ENCODE data around the gene FUT9. TPM values are rescaled to one million over a fixed set of nuclear protein-coding genes. Genes with fewer than 3 reads are reported as not detected.

FUT9 gene
- total RNA-seq, 4 donors from 2014 or later: not detected

DNA sequence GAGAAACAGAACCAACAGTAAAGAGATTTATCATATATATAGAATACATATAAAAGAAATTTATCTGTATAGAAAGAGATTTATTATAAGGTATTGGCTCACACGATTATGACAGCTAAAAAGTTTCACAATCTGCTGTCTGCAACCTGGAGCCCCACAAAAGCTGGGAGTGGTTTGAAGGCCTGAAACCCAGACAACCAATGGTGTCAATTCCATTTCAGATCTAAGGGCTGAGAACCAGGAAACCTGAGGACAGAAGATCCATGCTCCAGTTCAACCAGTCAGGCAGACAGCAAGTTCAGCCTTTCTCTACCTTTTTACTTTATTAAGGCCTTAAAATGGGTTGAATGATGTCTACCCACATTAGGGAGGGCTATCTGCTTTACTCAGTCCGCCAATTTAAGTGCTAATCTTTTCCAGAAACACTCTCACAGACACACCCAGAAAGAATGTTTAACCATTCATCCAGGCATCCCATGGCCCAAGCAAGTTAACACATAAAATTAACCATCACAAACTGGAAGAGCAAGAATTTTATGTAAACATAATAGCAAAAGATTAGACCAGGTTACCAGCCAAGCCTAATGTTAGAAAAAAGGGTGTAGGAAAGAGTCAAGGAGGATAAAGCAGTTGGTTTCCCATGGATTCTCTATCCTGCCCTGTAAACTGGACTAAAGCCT, 170.9 kb downstream of the FUT9 start:
- Histone ChIP-seq H3K36me3 (no peaks in the 10 kb centered on the region), H3K27me3 (no peaks in the 10 kb centered on the region), H3K9me3 (no peaks in the 10 kb centered on the region), H3K4me1 (no peaks in the 10 kb centered on the region), H3K27ac (no peak overlapping the region), H3K4me3 (no peak overlapping the region)
- in situ Hi-C loops (cut with MboI; ENCODE audit: low sequenced_read_pairs in 4 of 4): no loop called here
- TF ChIP-seq, protein P1, sequence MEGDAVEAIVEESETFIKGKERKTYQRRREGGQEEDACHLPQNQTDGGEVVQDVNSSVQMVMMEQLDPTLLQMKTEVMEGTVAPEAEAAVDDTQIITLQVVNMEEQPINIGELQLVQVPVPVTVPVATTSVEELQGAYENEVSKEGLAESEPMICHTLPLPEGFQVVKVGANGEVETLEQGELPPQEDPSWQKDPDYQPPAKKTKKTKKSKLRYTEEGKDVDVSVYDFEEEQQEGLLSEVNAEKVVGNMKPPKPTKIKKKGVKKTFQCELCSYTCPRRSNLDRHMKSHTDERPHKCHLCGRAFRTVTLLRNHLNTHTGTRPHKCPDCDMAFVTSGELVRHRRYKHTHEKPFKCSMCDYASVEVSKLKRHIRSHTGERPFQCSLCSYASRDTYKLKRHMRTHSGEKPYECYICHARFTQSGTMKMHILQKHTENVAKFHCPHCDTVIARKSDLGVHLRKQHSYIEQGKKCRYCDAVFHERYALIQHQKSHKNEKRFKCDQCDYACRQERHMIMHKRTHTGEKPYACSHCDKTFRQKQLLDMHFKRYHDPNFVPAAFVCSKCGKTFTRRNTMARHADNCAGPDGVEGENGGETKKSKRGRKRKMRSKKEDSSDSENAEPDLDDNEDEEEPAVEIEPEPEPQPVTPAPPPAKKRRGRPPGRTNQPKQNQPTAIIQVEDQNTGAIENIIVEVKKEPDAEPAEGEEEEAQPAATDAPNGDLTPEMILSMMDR (IDR thresholded peaks at IDR 0.05 in 4 of 5, conservative IDR thresholded peaks at IDR 0.05 in 1 of 5): no peak
- no peak for TF ChIP-seq POLR2A (IDR thresholded peaks at IDR 0.05)
- intact Hi-C loops (cut with DNase I; ENCODE audit: low total_unique reads): no loop called here
- no peak for DNase-seq
- no peak for ATAC-seq

DNA sequence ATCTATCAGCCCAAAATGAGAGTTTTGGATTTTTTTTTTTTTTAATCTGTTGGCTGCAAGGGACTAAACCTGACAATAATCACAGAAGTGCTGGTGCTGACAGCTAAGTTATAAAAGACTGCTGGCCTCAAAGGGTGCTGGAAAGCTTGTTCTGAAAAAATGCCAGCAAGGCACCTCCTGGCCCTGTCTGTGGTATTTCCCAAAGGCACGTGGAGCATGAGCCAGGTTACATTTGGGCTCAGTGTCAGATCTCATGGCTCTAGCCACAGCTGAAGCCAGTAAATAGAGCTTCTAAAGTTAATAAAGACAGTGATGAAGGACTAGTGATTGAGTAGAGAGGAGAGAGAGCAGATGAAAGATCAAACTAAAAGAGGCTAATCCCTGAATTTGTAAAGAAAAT, 178.9 kb downstream of the FUT9 start:
- intact Hi-C loops (cut with DNase I; ENCODE audit: low total_unique reads) (no loop called here), in situ Hi-C loops (cut with MboI; ENCODE audit: low sequenced_read_pairs in 4 of 4) (no loop called here)
- Histone ChIP-seq H3K27me3 (no peaks in the 10 kb centered on the region), H3K27ac (no peak overlapping the region), H3K9me3 (no peaks in the 10 kb centered on the region), H3K4me1 (no peaks in the 10 kb centered on the region), H3K4me3 (no peak overlapping the region), H3K36me3 (no peaks in the 10 kb centered on the region)
- DNase-seq (no peak), ATAC-seq (no peak)
- TF ChIP-seq POLR2A (IDR thresholded peaks at IDR 0.05): no peak
- TF ChIP-seq, protein P1 (IDR thresholded peaks at IDR 0.05 in 4 of 5, conservative IDR thresholded peaks at IDR 0.05 in 1 of 5): no peak

DNA sequence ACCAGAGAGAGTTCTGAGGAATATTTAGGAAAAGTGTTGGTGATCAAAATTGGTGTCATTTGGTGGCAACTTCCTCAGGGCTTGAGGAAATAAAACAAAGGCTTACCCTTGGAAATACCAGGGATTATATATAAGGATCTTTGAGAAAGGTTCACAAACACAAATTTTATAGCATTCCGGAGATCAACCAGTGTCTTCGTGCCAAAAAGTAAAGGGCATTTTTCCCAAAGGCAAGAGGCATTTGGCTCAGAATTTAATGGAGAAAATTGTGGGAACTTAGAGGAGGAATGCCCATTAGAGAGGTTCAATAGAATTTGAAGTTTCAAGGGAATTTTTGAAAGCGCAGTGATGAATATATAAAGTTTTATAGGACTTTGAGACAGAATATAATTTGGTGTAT, 179.5 kb downstream of the FUT9 start:
- no peak for ATAC-seq
- in situ Hi-C loops (cut with MboI; ENCODE audit: low sequenced_read_pairs in 4 of 4): no loop called here

DNA sequence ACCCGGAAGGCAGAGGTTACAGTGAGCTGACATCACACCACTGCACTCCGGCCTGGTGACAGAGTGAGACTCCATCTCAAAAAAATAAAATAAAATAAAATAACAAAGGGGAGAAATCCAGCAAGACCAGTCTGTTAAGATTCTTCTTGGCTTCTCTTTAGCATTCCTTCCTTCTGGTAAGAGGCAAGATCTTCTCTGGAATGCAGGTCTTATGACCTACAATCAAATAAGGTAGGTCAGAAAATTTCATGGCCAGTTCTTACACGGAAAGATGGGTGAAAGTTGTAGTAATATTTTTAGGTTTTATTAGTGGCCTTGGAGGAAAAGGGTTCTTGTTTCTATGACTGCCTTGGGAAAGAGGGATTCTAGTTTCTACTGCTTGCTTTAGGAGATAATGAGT, 180.9 kb downstream of the FUT9 start:
- H3K27ac ChIP-seq: no peak overlapping the region
- ATAC-seq (no peak), DNase-seq (no peak)
- H3K9me3 ChIP-seq: no peaks in the 10 kb centered on the region
- no peaks in the 10 kb centered on the region for H3K36me3 ChIP-seq
- intact Hi-C loops (cut with DNase I; ENCODE audit: low total_unique reads): no loop called here
- H3K27me3 ChIP-seq: no peaks in the 10 kb centered on the region
- H3K4me3 ChIP-seq: no peak overlapping the region
- no peaks in the 10 kb centered on the region for H3K4me1 ChIP-seq
- TF ChIP-seq, protein P1 (IDR thresholded peaks at IDR 0.05 in 4 of 5, conservative IDR thresholded peaks at IDR 0.05 in 1 of 5): no peak
- TF ChIP-seq POLR2A (IDR thresholded peaks at IDR 0.05): no peak
- in situ Hi-C loops (cut with MboI; ENCODE audit: low sequenced_read_pairs in 4 of 4): no loop called here

More for the DNA sequence above, 179.5 kb downstream of the FUT9 start:
- H3K4me3 ChIP-seq: no peak overlapping the region
- H3K27me3 ChIP-seq: no peaks in the 10 kb centered on the region
- intact Hi-C loops (cut with DNase I; ENCODE audit: low total_unique reads): no loop called here
- H3K27ac ChIP-seq: no peak overlapping the region
- H3K4me1 ChIP-seq: no peaks in the 10 kb centered on the region
- H3K9me3 ChIP-seq: no peaks in the 10 kb centered on the region
- no peak for TF ChIP-seq POLR2A (IDR thresholded peaks at IDR 0.05)
- TF ChIP-seq, protein P1 (IDR thresholded peaks at IDR 0.05 in 4 of 5, conservative IDR thresholded peaks at IDR 0.05 in 1 of 5): no peak
- no peaks in the 10 kb centered on the region for H3K36me3 ChIP-seq
- DNase-seq: no peak

DNA sequence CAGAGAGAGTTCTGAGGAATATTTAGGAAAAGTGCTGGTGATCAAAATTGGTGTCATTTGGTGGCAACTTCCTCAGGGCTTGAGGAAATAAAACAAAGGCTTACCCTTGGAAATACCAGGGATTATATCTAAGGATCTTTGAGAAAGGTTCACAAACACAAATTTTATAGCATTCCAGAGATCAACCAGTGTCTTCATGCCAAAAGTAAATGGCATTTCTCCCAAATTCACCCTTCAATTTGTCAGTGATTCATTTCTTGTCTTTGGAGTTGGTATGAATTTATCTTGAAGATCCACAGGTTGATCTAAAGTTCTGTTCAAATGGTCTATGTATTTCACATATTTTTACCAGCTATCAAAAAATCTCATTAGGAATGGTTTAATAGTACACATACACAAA, 181.5 kb downstream of the FUT9 start:
- intact Hi-C loops (cut with DNase I; ENCODE audit: low total_unique reads) (no loop called here), in situ Hi-C loops (cut with MboI; ENCODE audit: low sequenced_read_pairs in 4 of 4) (no loop called here)
- Histone ChIP-seq H3K27me3 (no peaks in the 10 kb centered on the region), H3K4me1 (no peaks in the 10 kb centered on the region), H3K4me3 (no peak overlapping the region), H3K36me3 (no peaks in the 10 kb centered on the region), H3K27ac (no peak overlapping the region), H3K9me3 (no peaks in the 10 kb centered on the region)
- no peak for TF ChIP-seq POLR2A (IDR thresholded peaks at IDR 0.05)
- TF ChIP-seq, protein P1 (IDR thresholded peaks at IDR 0.05 in 4 of 5, conservative IDR thresholded peaks at IDR 0.05 in 1 of 5): no peak
- ATAC-seq: no peak
- no peak for DNase-seq

All from gastrocnemius medialis (tissue), 4 donors.